ENCODE results near the gene CRTAP. TPM values are rescaled to one million over a fixed set of nuclear protein-coding genes. Genes with fewer than 3 reads are reported as not detected.

The CRTAP gene
- total and polyA plus RNA-seq, 2 experiments from 2014 or later, result 71.9 to 210 TPM

DNA sequence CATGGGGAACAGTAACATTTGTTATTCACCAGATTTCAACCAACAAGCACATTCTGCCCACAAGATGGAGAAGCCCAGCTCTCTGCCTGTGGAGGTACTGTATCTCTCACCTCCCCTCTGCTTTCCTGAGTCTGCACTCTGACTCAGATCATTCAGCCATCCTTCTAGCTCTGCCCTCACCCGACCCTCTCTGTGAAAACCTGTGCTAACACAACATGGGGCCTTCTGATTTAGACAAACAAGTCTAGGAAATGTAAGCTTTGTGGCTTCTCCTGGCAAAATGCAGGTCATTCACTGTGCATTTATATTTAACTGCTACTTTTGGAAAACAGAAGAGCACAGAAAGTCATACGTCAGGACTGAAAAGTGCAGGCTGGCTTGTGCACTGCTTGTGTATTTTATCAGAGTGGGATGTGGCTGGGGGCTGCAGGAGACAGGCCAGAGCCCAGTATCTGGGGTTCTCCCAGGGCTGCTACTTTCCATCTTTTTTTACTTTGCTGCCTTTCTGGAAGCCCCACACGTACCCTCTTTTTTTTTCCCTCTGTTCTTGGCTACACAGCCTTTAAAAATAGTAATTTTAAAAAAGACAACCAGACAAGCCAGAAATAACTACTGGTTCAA lies 54.0 kb downstream of the CRTAP start:
- no peak overlapping the region for H3K4me2 ChIP-seq
- Mint-ChIP-seq H3K9me3 (no peaks in the 10 kb centered on the region), H3K4me3 (no peak overlapping the region), H3K36me3 (ENCODE audit: low read depth) (no peaks in the 10 kb centered on the region), H3K27ac (no peak overlapping the region), H3K27me3 (ENCODE audit: insufficient read depth, low read depth, poor library complexity) (no peaks in the 10 kb centered on the region), H3K4me1 (no peaks in the 10 kb centered on the region)
- H3K27ac ChIP-seq (ENCODE audit: low read depth), result no peak overlapping the region
- H3K79me2 ChIP-seq (replicated peaks; ENCODE audit: insufficient read depth), result no peaks in the 10 kb centered on the region
- H3K27me3 ChIP-seq (ENCODE audit: insufficient read depth), result no peaks in the 10 kb centered on the region
- H3K36me3 ChIP-seq (ENCODE audit: insufficient read depth), result no peaks in the 10 kb centered on the region
- H3F3A ChIP-seq (replicated peaks; ENCODE audit: low read depth), result no peaks in the 10 kb centered on the region
- ATAC-seq, result peak; percentile 67
- H4K20me1 ChIP-seq (replicated peaks; ENCODE audit: insufficient read depth), result no peaks in the 10 kb centered on the region
- TF ChIP-seq, protein P1, sequence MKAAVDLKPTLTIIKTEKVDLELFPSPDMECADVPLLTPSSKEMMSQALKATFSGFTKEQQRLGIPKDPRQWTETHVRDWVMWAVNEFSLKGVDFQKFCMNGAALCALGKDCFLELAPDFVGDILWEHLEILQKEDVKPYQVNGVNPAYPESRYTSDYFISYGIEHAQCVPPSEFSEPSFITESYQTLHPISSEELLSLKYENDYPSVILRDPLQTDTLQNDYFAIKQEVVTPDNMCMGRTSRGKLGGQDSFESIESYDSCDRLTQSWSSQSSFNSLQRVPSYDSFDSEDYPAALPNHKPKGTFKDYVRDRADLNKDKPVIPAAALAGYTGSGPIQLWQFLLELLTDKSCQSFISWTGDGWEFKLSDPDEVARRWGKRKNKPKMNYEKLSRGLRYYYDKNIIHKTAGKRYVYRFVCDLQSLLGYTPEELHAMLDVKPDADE (IDR thresholded peaks at IDR 0.05), result no peak
- TF ChIP-seq CREB1 (CRISPR knock-in tag; IDR thresholded peaks at IDR 0.05; ENCODE audit: low read depth), result no peak
- no peak for TF ChIP-seq ZNF331 (CRISPR knock-in tag; IDR thresholded peaks at IDR 0.05; ENCODE audit: low read depth)
- DNase-seq (ENCODE audit: low spot score), result peak; percentile 4
- H2AFZ ChIP-seq, result peak overlapping the region; percentile 80
- no peaks in the 10 kb centered on the region for H3K4me1 ChIP-seq (ENCODE audit: insufficient read depth)
- H3K9me2 ChIP-seq (ENCODE audit: insufficient read depth), result no peaks in the 10 kb centered on the region
- no peak overlapping the region for H3K4me3 ChIP-seq

DNA sequence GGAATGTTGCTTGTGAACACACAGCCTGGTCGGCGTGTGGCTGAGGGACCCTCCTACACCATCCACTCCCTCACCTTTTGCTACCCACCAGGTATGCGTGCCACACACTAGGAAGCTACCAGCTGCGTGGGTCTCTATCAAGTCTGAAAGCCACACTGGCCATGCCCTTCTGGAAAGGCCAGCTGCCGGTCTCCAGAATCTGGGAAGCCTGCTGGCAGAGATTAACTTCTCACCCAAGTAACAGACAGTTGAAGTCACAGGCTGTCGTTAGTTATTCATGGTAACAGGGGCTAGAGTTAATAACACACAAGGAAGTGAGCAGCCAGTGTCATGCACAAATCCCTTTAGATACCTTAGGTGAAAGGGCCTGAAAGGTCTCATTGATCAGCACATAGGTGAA lies 56.7 kb downstream of the CRTAP start:
- ATAC-seq, result no peak
- Histone ChIP-seq H3K79me2 (replicated peaks; ENCODE audit: insufficient read depth) (no peaks in the 10 kb centered on the region), H3K36me3 (ENCODE audit: insufficient read depth) (no peaks in the 10 kb centered on the region), H3K9me2 (ENCODE audit: insufficient read depth) (no peaks in the 10 kb centered on the region), H3K4me1 (ENCODE audit: insufficient read depth) (no peaks in the 10 kb centered on the region), H3K27ac (ENCODE audit: low read depth) (no peak overlapping the region), H3F3A (replicated peaks; ENCODE audit: low read depth) (no peaks in the 10 kb centered on the region), H3K4me2 (no peak overlapping the region), H3K27me3 (ENCODE audit: insufficient read depth) (no peaks in the 10 kb centered on the region), H3K4me3 (no peak overlapping the region), H2AFZ (no peak overlapping the region), H4K20me1 (replicated peaks; ENCODE audit: insufficient read depth) (no peaks in the 10 kb centered on the region)
- Mint-ChIP-seq H3K27me3 (ENCODE audit: insufficient read depth, low read depth, poor library complexity) (peaks cover 2% of the 10 kb centered on the region), H3K4me1 (no peaks in the 10 kb centered on the region), H3K4me3 (no peak overlapping the region), H3K27ac (no peak overlapping the region), H3K9me3 (no peaks in the 10 kb centered on the region), H3K36me3 (ENCODE audit: low read depth) (no peaks in the 10 kb centered on the region)
- no peak for DNase-seq (ENCODE audit: low spot score)
- TF ChIP-seq JUNB (IDR thresholded peaks at IDR 0.05; ENCODE audit: unreplicated experiment) (no peak), EZH2phosphoT487 (IDR thresholded peaks at IDR 0.05; ENCODE audit: unreplicated experiment) (no peak), STAT1 (IDR thresholded peaks at IDR 0.05; ENCODE audit: unreplicated experiment) (no peak)
- TF ChIP-seq, protein P2, sequence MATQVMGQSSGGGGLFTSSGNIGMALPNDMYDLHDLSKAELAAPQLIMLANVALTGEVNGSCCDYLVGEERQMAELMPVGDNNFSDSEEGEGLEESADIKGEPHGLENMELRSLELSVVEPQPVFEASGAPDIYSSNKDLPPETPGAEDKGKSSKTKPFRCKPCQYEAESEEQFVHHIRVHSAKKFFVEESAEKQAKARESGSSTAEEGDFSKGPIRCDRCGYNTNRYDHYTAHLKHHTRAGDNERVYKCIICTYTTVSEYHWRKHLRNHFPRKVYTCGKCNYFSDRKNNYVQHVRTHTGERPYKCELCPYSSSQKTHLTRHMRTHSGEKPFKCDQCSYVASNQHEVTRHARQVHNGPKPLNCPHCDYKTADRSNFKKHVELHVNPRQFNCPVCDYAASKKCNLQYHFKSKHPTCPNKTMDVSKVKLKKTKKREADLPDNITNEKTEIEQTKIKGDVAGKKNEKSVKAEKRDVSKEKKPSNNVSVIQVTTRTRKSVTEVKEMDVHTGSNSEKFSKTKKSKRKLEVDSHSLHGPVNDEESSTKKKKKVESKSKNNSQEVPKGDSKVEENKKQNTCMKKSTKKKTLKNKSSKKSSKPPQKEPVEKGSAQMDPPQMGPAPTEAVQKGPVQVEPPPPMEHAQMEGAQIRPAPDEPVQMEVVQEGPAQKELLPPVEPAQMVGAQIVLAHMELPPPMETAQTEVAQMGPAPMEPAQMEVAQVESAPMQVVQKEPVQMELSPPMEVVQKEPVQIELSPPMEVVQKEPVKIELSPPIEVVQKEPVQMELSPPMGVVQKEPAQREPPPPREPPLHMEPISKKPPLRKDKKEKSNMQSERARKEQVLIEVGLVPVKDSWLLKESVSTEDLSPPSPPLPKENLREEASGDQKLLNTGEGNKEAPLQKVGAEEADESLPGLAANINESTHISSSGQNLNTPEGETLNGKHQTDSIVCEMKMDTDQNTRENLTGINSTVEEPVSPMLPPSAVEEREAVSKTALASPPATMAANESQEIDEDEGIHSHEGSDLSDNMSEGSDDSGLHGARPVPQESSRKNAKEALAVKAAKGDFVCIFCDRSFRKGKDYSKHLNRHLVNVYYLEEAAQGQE (IDR thresholded peaks at IDR 0.05; ENCODE audit: unreplicated experiment), result no peak
- TF ChIP-seq, protein P3, sequence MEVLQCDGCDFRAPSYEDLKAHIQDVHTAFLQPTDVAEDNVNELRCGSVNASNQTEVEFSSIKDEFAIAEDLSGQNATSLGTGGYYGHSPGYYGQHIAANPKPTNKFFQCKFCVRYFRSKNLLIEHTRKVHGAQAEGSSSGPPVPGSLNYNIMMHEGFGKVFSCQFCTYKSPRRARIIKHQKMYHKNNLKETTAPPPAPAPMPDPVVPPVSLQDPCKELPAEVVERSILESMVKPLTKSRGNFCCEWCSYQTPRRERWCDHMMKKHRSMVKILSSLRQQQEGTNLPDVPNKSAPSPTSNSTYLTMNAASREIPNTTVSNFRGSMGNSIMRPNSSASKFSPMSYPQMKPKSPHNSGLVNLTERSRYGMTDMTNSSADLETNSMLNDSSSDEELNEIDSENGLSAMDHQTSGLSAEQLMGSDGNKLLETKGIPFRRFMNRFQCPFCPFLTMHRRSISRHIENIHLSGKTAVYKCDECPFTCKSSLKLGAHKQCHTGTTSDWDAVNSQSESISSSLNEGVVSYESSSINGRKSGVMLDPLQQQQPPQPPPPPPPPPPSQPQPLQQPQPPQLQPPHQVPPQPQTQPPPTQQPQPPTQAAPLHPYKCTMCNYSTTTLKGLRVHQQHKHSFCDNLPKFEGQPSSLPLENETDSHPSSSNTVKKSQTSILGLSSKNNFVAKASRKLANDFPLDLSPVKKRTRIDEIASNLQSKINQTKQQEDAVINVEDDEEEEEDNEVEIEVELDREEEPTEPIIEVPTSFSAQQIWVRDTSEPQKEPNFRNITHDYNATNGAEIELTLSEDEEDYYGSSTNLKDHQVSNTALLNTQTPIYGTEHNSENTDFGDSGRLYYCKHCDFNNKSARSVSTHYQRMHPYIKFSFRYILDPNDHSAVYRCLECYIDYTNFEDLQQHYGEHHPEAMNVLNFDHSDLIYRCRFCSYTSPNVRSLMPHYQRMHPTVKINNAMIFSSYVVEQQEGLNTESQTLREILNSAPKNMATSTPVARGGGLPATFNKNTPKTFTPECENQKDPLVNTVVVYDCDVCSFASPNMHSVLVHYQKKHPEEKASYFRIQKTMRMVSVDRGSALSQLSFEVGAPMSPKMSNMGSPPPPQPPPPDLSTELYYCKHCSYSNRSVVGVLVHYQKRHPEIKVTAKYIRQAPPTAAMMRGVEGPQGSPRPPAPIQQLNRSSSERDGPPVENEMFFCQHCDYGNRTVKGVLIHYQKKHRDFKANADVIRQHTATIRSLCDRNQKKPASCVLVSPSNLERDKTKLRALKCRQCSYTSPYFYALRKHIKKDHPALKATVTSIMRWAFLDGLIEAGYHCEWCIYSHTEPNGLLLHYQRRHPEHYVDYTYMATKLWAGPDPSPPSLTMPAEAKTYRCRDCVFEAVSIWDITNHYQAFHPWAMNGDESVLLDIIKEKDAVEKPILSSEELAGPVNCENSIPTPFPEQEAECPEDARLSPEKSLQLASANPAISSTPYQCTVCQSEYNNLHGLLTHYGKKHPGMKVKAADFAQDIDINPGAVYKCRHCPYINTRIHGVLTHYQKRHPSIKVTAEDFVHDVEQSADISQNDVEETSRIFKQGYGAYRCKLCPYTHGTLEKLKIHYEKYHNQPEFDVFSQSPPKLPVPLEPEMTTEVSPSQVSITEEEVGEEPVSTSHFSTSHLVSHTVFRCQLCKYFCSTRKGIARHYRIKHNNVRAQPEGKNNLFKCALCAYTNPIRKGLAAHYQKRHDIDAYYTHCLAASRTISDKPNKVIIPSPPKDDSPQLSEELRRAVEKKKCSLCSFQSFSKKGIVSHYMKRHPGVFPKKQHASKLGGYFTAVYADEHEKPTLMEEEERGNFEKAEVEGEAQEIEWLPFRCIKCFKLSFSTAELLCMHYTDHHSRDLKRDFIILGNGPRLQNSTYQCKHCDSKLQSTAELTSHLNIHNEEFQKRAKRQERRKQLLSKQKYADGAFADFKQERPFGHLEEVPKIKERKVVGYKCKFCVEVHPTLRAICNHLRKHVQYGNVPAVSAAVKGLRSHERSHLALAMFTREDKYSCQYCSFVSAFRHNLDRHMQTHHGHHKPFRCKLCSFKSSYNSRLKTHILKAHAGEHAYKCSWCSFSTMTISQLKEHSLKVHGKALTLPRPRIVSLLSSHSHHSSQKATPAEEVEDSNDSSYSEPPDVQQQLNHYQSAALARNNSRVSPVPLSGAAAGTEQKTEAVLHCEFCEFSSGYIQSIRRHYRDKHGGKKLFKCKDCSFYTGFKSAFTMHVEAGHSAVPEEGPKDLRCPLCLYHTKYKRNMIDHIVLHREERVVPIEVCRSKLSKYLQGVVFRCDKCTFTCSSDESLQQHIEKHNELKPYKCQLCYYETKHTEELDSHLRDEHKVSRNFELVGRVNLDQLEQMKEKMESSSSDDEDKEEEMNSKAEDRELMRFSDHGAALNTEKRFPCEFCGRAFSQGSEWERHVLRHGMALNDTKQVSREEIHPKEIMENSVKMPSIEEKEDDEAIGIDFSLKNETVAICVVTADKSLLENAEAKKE (CRISPR knock-in tag; IDR thresholded peaks at IDR 0.05), result no peak
- TF ChIP-seq, protein P1 (IDR thresholded peaks at IDR 0.05), result no peak
